HG02798 (cell line): Measurements from ENCODE around the gene HOXA3.

Experiments
- ATAC-seq: cut with Tn5 transposase; IDR thresholded peaks from one replicate; pipeline ENCODE4 v1.9.1; 2021; ENCODE audit warnings: mild to moderate bottlenecking; ENCODE audit not compliant: unreplicated experiment, poor library complexity

Gene HOXA3

GRCh38 chr7:27071622-27072390 is 80.6 kb downstream of the HOXA3 start:
- no peak for ATAC-seq

GRCh38 chr7:27068259-27068658 is 84.1 kb downstream of the HOXA3 start:
- no peak for ATAC-seq

GRCh38 chr7:27066148-27066547 is 86.2 kb downstream of the HOXA3 start:
- no peak for ATAC-seq

GRCh38 chr7:27065709-27066108 is 86.7 kb downstream of the HOXA3 start:
- no peak for ATAC-seq

GRCh38 chr7:27064661-27065060 is 87.7 kb downstream of the HOXA3 start:
- no peak for ATAC-seq

- no peak for ATAC-seq
Observed at GRCh38 chr7:27064159-27064558, 88.2 kb downstream of the HOXA3 start.

GRCh38 chr7:27062946-27063345 is 89.4 kb downstream of the HOXA3 start:
- no peak for ATAC-seq
